IMR-90 (cell line): Measurements from ENCODE around the gene TDRD6. TPM values are rescaled to one million over a fixed set of nuclear protein-coding genes. Genes with fewer than 3 reads are reported as not detected.

ENCODE experiments used
- ATAC-seq: fragments of 200-7000 bp; cut with Tn5 transposase; 2 replicates; pipeline ENCODE4 v1.9.1; 2020; ENCODE audit warnings: low read depth, mild to moderate bottlenecking, moderate library complexity
- BruUV-seq: library from RNA; stranded (reverse); fragments of 400-500 nt; replicated peaks from 2 replicates; lab custom pipeline; 2021; lab: Mats Ljungman, UMichigan
- CTCF ChIA-PET: fragments of 300-600 bp; formaldehyde crosslinking; extraction: SDS; loops from one replicate; lab custom pipeline; 2021; ENCODE audit warnings: antibody characterized with exemption; lab: Yijun Ruan, JAX
- POLR2A ChIA-PET: fragments of 300-600 bp; sonication (Branson Sonifier 250); formaldehyde crosslinking; loops from one replicate; lab custom pipeline; 2022; ENCODE audit warnings: antibody characterized with exemption; ENCODE audit not compliant: unreplicated experiment; lab: Charles Lee
- DNase-seq: peaks from one replicate; pipeline ENCODE4 v3.0.0; 2013
- H2AFZ ChIP-seq: replicated peaks from 2 replicates; pipeline ENCODE3; 2013; ENCODE audit warnings: low read length, mild to moderate bottlenecking; ENCODE audit not compliant: poor library complexity
- H2AK5ac ChIP-seq: 2 replicates; pipeline ENCODE4 v1.6.1; 2013; ENCODE audit warnings: low read depth, low read length, inconsistent platforms
- H2AK9ac ChIP-seq: replicated peaks from 2 replicates; pipeline ENCODE3; 2013; ENCODE audit warnings: mild to moderate bottlenecking, low read depth, low read length, moderate library complexity; ENCODE audit not compliant: poor library complexity
- H2BK120ac ChIP-seq: 2 replicates; pipeline ENCODE4 v1.6.1; 2013; ENCODE audit warnings: low read depth, low read length, inconsistent platforms
- H2BK15ac ChIP-seq: 3 replicates; pipeline ENCODE4 v1.6.1; 2013; ENCODE audit warnings: low read depth, low read length, inconsistent platforms
- H2BK20ac ChIP-seq: 2 replicates; pipeline ENCODE4 v1.6.1; 2013; ENCODE audit warnings: low read depth, mild to moderate bottlenecking, inconsistent platforms, low read length, moderate library complexity
- H2BK5ac ChIP-seq: 2 replicates; pipeline ENCODE4 v1.6.1; 2013; ENCODE audit warnings: mild to moderate bottlenecking, low read depth, low read length, inconsistent platforms; ENCODE audit not compliant: poor library complexity, severe bottlenecking
- H3K14ac ChIP-seq: replicated peaks from 2 replicates; pipeline ENCODE4 v1.6.1; 2013; ENCODE audit warnings: low read depth, low read length, inconsistent platforms
- H3K18ac ChIP-seq: 2 replicates; pipeline ENCODE4 v1.6.1; 2013; ENCODE audit warnings: low read depth, low read length, control low read depth
- H3K23ac ChIP-seq: 2 replicates; pipeline ENCODE4 v1.6.1; 2013; ENCODE audit warnings: low read depth, low read length, inconsistent platforms
- H3K27ac ChIP-seq: 2 replicates; pipeline ENCODE4 v1.5.1; 2013; ENCODE audit warnings: mild to moderate bottlenecking, control low read depth, low read length; ENCODE audit not compliant: insufficient read depth
- H3K27me3 ChIP-seq: 2 replicates; pipeline ENCODE4 v1.6.1; 2013; ENCODE audit warnings: low read length; ENCODE audit not compliant: control insufficient read depth, insufficient read depth
- H3K36me3 ChIP-seq: 2 replicates; pipeline ENCODE4 v1.6.1; 2013; ENCODE audit warnings: low read length, mixed read lengths; ENCODE audit not compliant: control insufficient read depth, insufficient read depth
- H3K4ac ChIP-seq: 2 replicates; pipeline ENCODE4 v1.6.1; 2013; ENCODE audit warnings: low read depth, low read length, inconsistent platforms
- H3K4me1 ChIP-seq: 2 replicates; pipeline ENCODE4 v1.6.1; 2013; ENCODE audit warnings: low read length, mixed read lengths; ENCODE audit not compliant: control insufficient read depth, insufficient read depth
- H3K4me2 ChIP-seq: 2 replicates; pipeline ENCODE4 v1.6.1; 2013; ENCODE audit warnings: low read depth, mild to moderate bottlenecking, control low read depth, low read length, moderate library complexity
- H3K4me3 ChIP-seq: 2 replicates; pipeline ENCODE4 v1.5.1; 2013; ENCODE audit warnings: low read depth, mild to moderate bottlenecking, control low read depth, low read length, moderate library complexity; ENCODE audit not compliant: insufficient read depth
- H3K56ac ChIP-seq: 2 replicates; pipeline ENCODE4 v1.6.1; 2013; ENCODE audit warnings: low read length, inconsistent platforms; ENCODE audit not compliant: insufficient read depth; ENCODE audit errors: extremely low read depth
- H3K79me1 ChIP-seq, 2 experiments: 2 replicates each; pipeline ENCODE4 v1.6.1; 2013; ENCODE audit warnings: low read length in 2 of 2, inconsistent platforms in 1 of 2, low read depth in 1 of 2
- H3K9ac ChIP-seq: 2 replicates; pipeline ENCODE4 v1.6.1; 2013; ENCODE audit warnings: low read depth, low read length, control low read depth
- H3K9me1 ChIP-seq: 2 replicates; pipeline ENCODE4 v1.6.1; 2013; ENCODE audit warnings: low read length, inconsistent platforms; ENCODE audit not compliant: insufficient read depth
- H3K9me3 ChIP-seq: 2 replicates; pipeline ENCODE4 v1.6.1; 2013; ENCODE audit warnings: low read length; ENCODE audit not compliant: control insufficient read depth, insufficient read depth
- H4K20me1 ChIP-seq: 2 replicates; pipeline ENCODE4 v1.6.1; 2013; ENCODE audit warnings: low read length, inconsistent platforms; ENCODE audit not compliant: insufficient read depth
- H4K5ac ChIP-seq: 2 replicates; pipeline ENCODE4 v1.6.1; 2013; ENCODE audit warnings: mild to moderate bottlenecking, low read depth, low read length, control low read depth
- H4K8ac ChIP-seq, 2 experiments: 2 replicates each; pipeline ENCODE4 v1.6.1; 2013; ENCODE audit warnings: low read depth in 2 of 2, low read length in 2 of 2, control low read depth in 1 of 2, inconsistent platforms in 1 of 2
- H4K91ac ChIP-seq: 2 replicates; pipeline ENCODE4 v1.6.1; 2013; ENCODE audit warnings: low read depth, low read length, inconsistent platforms; ENCODE audit not compliant: insufficient read depth
- BHLHE40 ChIP-seq: fragments of 150-350 bp; IDR thresholded peaks from 2 replicates; pipeline ENCODE4 v1.6.1; 2016; ENCODE audit warnings: mild to moderate bottlenecking, low read depth, low read length
- CEBPB ChIP-seq: IDR thresholded peaks from 2 replicates; pipeline ENCODE4 v1.6.1; 2012; ENCODE audit warnings: low read depth, low read length, improper control_type of control experiment
- CHD1 ChIP-seq: IDR thresholded peaks from 2 replicates; pipeline ENCODE4 v1.6.1; 2012; ENCODE audit warnings: low read depth, low read length, improper control_type of control experiment
- FOS ChIP-seq: fragments of 150-350 bp; IDR thresholded peaks from 2 replicates; pipeline ENCODE4 v1.6.1; 2016; ENCODE audit warnings: low read depth, low read length
- MAZ ChIP-seq: IDR thresholded peaks from 2 replicates; pipeline ENCODE4 v1.6.1; 2012; ENCODE audit warnings: low read depth, mild to moderate bottlenecking, low read length, improper control_type of control experiment, moderate library complexity, borderline replicate concordance
- MXI1 ChIP-seq: IDR thresholded peaks from 2 replicates; pipeline ENCODE4 v1.6.1; 2012; ENCODE audit warnings: low read depth, mild to moderate bottlenecking, low read length, moderate library complexity, borderline replicate concordance
- NFE2L2 ChIP-seq: fragments of 150-350 bp; IDR thresholded peaks from 2 replicates; pipeline ENCODE4 v1.6.1; 2016; ENCODE audit warnings: low read depth, mild to moderate bottlenecking, low read length
- RAD21 ChIP-seq: IDR thresholded peaks from 2 replicates; pipeline ENCODE4 v1.6.1; 2012; ENCODE audit warnings: low read length, improper control_type of control experiment
- RCOR1 ChIP-seq: IDR thresholded peaks from 2 replicates; pipeline ENCODE4 v1.6.1; 2012; ENCODE audit warnings: mild to moderate bottlenecking, low read length, improper control_type of control experiment; ENCODE audit not compliant: insufficient replicate concordance
- RFX5 ChIP-seq: IDR thresholded peaks from 2 replicates; pipeline ENCODE4 v1.8.0; 2012; ENCODE audit warnings: low read depth, mild to moderate bottlenecking, low read length, moderate library complexity
- SMC3 ChIP-seq: fragments of 150-350 bp; IDR thresholded peaks from 2 replicates; pipeline ENCODE4 v1.6.1; 2016; ENCODE audit warnings: low read depth, mild to moderate bottlenecking, antibody characterized with exemption, low read length, moderate library complexity
- WGBS, 2 experiments: methylation state at CpG; one replicate each; pipeline versions ENCODE4 v1.1.5 to v1.1.7; 2013; ENCODE audit warnings: missing lambda C conversion rate in 2 of 2; ENCODE audit not compliant: insufficient read length in 1 of 2; ENCODE audit errors: extremely low coverage in 2 of 2; 5-methylcytosine and 5-hydroxymethylcytosine counted together
- dilution Hi-C: fragments of 300-500 bp; cut with HindIII; formaldehyde crosslinking; loops from one replicate; pipeline ENCODE4 v1.14.3; 2018; ENCODE audit warnings: low sequenced_read_pairs; ENCODE audit not compliant: unreplicated experiment
- in situ Hi-C: fragments of 300-500 bp; cut with MboI; formaldehyde crosslinking; loops from 3 replicates; pipeline ENCODE4 v1.14.3; 2019; ENCODE audit warnings: low sequenced_read_pairs, inconsistent platforms, mixed read lengths
- intact Hi-C: fragments of 100-400 bp; cut with micrococcal nuclease; formaldehyde crosslinking; loops from 2 replicates; pipeline ENCODE4 v1.10.0; 2022
- polyA plus RNA-seq, 3 experiments: library from polyadenylated mRNA; depleted of rRNA; stranded (reverse); fragments of >200 nt; gene quantifications; 2 replicates each; pipeline ENCODE4 v1.2.3, GENCODE V29; 2012; ENCODE audit warnings: low replicate concordance in 1 of 3
- total RNA-seq: library from RNA; depleted of rRNA; stranded (reverse); fragments of >200 nt; gene quantifications from 2 replicates; pipeline ENCODE4 v1.2.3, GENCODE V29; 2012
- TF ChIP-seq, protein P1 (sequence below): conservative IDR thresholded peaks from 2 replicates; pipeline ENCODE4 v1.5.1; 2012; ENCODE audit warnings: mild to moderate bottlenecking, low read depth, low read length, improper control_type of control experiment
- TF ChIP-seq, protein P2 (sequence below): fragments of 150-350 bp; IDR thresholded peaks from 2 replicates; pipeline ENCODE4 v1.6.1; 2016; ENCODE audit warnings: low read depth, mild to moderate bottlenecking, low read length, moderate library complexity, borderline replicate concordance

TDRD6 gene
- total and polyA plus RNA-seq, 2 of the 4 experiments (the other 2 are of a cell fraction) = not detected

DNA sequence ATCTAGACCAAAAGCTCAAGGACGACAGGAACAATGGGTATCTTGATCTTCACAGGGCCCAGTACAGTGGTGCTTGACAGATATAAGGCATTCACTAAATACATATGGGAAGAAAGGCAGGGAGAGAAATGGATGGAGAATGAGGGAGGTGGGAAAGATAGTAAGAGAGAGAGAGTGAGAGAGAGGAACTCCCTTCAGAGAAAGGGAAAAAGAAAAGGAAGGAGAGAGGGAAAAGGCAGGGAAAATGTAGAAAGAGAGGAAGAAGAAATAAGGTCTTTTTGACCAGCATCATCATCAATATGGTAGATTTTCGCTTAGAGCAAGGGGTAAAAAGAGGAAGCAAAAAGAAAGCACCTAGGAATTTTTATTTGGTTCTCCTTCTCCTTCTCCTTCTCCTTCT lies 58.3 kb downstream of the TDRD6 start:
- Histone ChIP-seq H2BK15ac (no peak overlapping the region), H4K20me1 (no peaks in the 10 kb centered on the region), H3K9me3 (no peaks in the 10 kb centered on the region), H4K8ac (no peak overlapping the region), H3K56ac (no peak overlapping the region), H4K5ac (no peak overlapping the region), H2BK120ac (no peak overlapping the region), H3K36me3 (no peaks in the 10 kb centered on the region), H3K27ac (no peak overlapping the region), H3K4me3 (no peak overlapping the region), H2BK20ac (no peak overlapping the region), H3K4me2 (no peak overlapping the region), H3K9ac (no peak overlapping the region), H3K79me1 (no peaks in the 10 kb centered on the region), H3K4ac (no peak overlapping the region), H3K14ac (no peak overlapping the region), H4K91ac (no peak overlapping the region), H3K4me1 (no peaks in the 10 kb centered on the region), H3K23ac (no peak overlapping the region), H2AK5ac (no peak overlapping the region), H3K9me1 (no peaks in the 10 kb centered on the region), H3K18ac (no peak overlapping the region), H2AK9ac (no peak overlapping the region), H2BK5ac (no peak overlapping the region), H3K27me3 (no peaks in the 10 kb centered on the region), H2AFZ (no peak overlapping the region)
- in situ Hi-C loops (no loop called here), intact Hi-C loops (no loop called here), dilution Hi-C loops (no loop called here)
- ChIA-PET CTCF (no interaction called here), POLR2A (interaction anchor here (0.6 kb wide), 1 partner anchor 37 kb away, joined by 5 read pairs; no protein-coding TSS in a partner anchor)
- TF ChIP-seq FOS = no peak
- no peak for TF ChIP-seq BHLHE40
- no peak for TF ChIP-seq CHD1
- no peak for TF ChIP-seq RAD21
- TF ChIP-seq, protein P1, sequence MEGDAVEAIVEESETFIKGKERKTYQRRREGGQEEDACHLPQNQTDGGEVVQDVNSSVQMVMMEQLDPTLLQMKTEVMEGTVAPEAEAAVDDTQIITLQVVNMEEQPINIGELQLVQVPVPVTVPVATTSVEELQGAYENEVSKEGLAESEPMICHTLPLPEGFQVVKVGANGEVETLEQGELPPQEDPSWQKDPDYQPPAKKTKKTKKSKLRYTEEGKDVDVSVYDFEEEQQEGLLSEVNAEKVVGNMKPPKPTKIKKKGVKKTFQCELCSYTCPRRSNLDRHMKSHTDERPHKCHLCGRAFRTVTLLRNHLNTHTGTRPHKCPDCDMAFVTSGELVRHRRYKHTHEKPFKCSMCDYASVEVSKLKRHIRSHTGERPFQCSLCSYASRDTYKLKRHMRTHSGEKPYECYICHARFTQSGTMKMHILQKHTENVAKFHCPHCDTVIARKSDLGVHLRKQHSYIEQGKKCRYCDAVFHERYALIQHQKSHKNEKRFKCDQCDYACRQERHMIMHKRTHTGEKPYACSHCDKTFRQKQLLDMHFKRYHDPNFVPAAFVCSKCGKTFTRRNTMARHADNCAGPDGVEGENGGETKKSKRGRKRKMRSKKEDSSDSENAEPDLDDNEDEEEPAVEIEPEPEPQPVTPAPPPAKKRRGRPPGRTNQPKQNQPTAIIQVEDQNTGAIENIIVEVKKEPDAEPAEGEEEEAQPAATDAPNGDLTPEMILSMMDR = no peak
- TF ChIP-seq CEBPB = no peak
- TF ChIP-seq MAZ = no peak
- no peak for TF ChIP-seq SMC3
- no peak for TF ChIP-seq RCOR1
- no peak for TF ChIP-seq RFX5
- TF ChIP-seq, protein P2, sequence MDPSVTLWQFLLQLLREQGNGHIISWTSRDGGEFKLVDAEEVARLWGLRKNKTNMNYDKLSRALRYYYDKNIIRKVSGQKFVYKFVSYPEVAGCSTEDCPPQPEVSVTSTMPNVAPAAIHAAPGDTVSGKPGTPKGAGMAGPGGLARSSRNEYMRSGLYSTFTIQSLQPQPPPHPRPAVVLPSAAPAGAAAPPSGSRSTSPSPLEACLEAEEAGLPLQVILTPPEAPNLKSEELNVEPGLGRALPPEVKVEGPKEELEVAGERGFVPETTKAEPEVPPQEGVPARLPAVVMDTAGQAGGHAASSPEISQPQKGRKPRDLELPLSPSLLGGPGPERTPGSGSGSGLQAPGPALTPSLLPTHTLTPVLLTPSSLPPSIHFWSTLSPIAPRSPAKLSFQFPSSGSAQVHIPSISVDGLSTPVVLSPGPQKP = no peak
- no peak for TF ChIP-seq NFE2L2
- no peak for TF ChIP-seq MXI1
- DNase-seq = no peak
- no TSS peak for BruUV-seq
- WGBS, 2 experiments = no CpG with 5 or more reads among the region's 2 CpGs
- ATAC-seq = no peak
